Tibial nerve (tissue), 4 donors: Measurements from ENCODE around the gene SFMBT2. TPM values are rescaled to one million over a fixed set of nuclear protein-coding genes. Genes with fewer than 3 reads are reported as not detected.
A peak's percentile ranks its signal among the peaks of the same experiment; 100 is the strongest.

Experiments used
- DNase-seq, 2 donors: peaks; one replicate each; pipeline ENCODE4 v3.0.0-alpha.2; 2019; ENCODE audit warnings: low spot score in 2 of 2
- H3K27ac ChIP-seq, 4 donors: fragments of 200-600 bp; sonication (generic) in 3 of 4; one replicate each; pipeline ENCODE4 v1.5.1; 2017 to 2019; ENCODE audit warnings: mild to moderate bottlenecking in 1 of 4
- H3K27me3 ChIP-seq, 2 donors: fragments of 200-600 bp; sonication (generic) in 1 of 2; one replicate each; pipeline versions ENCODE4 v1.5.1 to v1.6.0; 2017 to 2019
- H3K36me3 ChIP-seq, 3 donors: fragments of 200-600 bp; sonication (generic); one replicate each; pipeline ENCODE4 v1.5.1; 2018 to 2019
- H3K4me1 ChIP-seq, 4 donors: fragments of 200-600 bp; sonication (generic) in 3 of 4; one replicate each; pipeline ENCODE4 v1.5.1; 2017 to 2019
- H3K4me3 ChIP-seq, 4 donors: fragments of 200-600 bp; sonication (generic) in 3 of 4; one replicate each; pipeline ENCODE4 v1.5.1; 2017 to 2019; ENCODE audit warnings: mild to moderate bottlenecking in 1 of 4, moderate library complexity in 1 of 4
- H3K9me3 ChIP-seq, 4 donors: fragments of 200-600 bp; sonication (generic) in 3 of 4; one replicate each; pipeline ENCODE4 v1.5.1; 2017 to 2019
- EP300 ChIP-seq, 2 donors: sonication (generic); formaldehyde crosslinking; IDR thresholded peaks; one replicate each; pipeline ENCODE4 v1.6.1; 2017; ENCODE audit warnings: antibody characterized with exemption in 2 of 2, mild to moderate bottlenecking in 1 of 2
- POLR2A ChIP-seq, 2 donors: fragments of 450-650 bp; IDR thresholded peaks; one replicate each; pipeline ENCODE4 v1.6.1; 2017; ENCODE audit warnings: antibody characterized with exemption in 2 of 2, mild to moderate bottlenecking in 2 of 2, moderate library complexity in 2 of 2
- WGBS, 2 donors: methylation state at CpG; one replicate each; pipeline ENCODE4 v1.1.5; 2018; 5-methylcytosine and 5-hydroxymethylcytosine counted together
- total RNA-seq, 4 donors: library from RNA; depleted of rRNA; stranded (reverse); fragments of >200 nt; gene quantifications; one replicate each; pipeline ENCODE4 v1.1.0, GENCODE V29; 2016
- TF ChIP-seq, protein P1 (sequence below), 5 experiments: fragments of 200-600 bp in 3 of 5; fragments of 450-650 bp in 2 of 5; sonication (generic) in 3 of 5; IDR thresholded peaks; one replicate each; pipeline ENCODE4 v1.5.1; 2016 to 2019; ENCODE audit warnings: antibody characterized with exemption in 5 of 5, mild to moderate bottlenecking in 3 of 5, moderate library complexity in 2 of 5

Gene SFMBT2
- total RNA-seq, 4 donors from 2014 or later = 10.2 to 24.0 (median 15.4) TPM

- 17 to 24% methylated on average over 3 to 21 of the region's 32 CpGs for WGBS, 2 donors
- no peaks in the 10 kb centered on the region for H3K9me3 ChIP-seq
- H3K4me3 ChIP-seq = peak overlapping the region; percentile 23 to 82 (median 60)
- H3K27me3 ChIP-seq = peaks cover 0 to 21% of the 10 kb centered on the region in 2 donors
- peak overlapping the region in 1 of 4 donors; percentile 87 for H3K27ac ChIP-seq
- DNase-seq = no peak
- H3K4me1 ChIP-seq = peaks cover 0 to 36% (median 16%) of the 10 kb centered on the region in 4 donors
- TF ChIP-seq POLR2A (IDR thresholded peaks at IDR 0.05) (no peak), EP300 (IDR thresholded peaks at IDR 0.05) (no peak)
- TF ChIP-seq, protein P1, sequence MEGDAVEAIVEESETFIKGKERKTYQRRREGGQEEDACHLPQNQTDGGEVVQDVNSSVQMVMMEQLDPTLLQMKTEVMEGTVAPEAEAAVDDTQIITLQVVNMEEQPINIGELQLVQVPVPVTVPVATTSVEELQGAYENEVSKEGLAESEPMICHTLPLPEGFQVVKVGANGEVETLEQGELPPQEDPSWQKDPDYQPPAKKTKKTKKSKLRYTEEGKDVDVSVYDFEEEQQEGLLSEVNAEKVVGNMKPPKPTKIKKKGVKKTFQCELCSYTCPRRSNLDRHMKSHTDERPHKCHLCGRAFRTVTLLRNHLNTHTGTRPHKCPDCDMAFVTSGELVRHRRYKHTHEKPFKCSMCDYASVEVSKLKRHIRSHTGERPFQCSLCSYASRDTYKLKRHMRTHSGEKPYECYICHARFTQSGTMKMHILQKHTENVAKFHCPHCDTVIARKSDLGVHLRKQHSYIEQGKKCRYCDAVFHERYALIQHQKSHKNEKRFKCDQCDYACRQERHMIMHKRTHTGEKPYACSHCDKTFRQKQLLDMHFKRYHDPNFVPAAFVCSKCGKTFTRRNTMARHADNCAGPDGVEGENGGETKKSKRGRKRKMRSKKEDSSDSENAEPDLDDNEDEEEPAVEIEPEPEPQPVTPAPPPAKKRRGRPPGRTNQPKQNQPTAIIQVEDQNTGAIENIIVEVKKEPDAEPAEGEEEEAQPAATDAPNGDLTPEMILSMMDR (IDR thresholded peaks at IDR 0.05) = no peak
- no peaks in the 10 kb centered on the region for H3K36me3 ChIP-seq
Observed at GRCh38 chr10:7412928-7413282, 2.1 kb upstream of the SFMBT2 start.

GRCh38 chr10:7412237-7412927, 1.5 kb upstream of the SFMBT2 start:
- Histone ChIP-seq H3K4me3 (peak overlapping the region; percentile 23 to 82 (median 60)), H3K4me1 (peaks cover 0 to 41% (median 16%) of the 10 kb centered on the region in 4 donors), H3K9me3 (no peaks in the 10 kb centered on the region), H3K36me3 (no peaks in the 10 kb centered on the region), H3K27ac (peak overlapping the region in 2 of 4 donors; percentile 11 to 87), H3K27me3 (peaks cover 0 to 21% of the 10 kb centered on the region in 2 donors)
- 2 to 3% methylated on average over 12 to 47 of the region's 51 CpGs for WGBS, 2 donors
- DNase-seq = no peak
- TF ChIP-seq, protein P1 (IDR thresholded peaks at IDR 0.05) = no peak
- TF ChIP-seq POLR2A (IDR thresholded peaks at IDR 0.05) = peak in 1 of 2 donors; percentile 12

- H3K4me1 ChIP-seq = peaks cover 0 to 48% (median 16%) of the 10 kb centered on the region in 4 donors
- DNase-seq = no peak
- no peaks in the 10 kb centered on the region for H3K36me3 ChIP-seq
- H3K27ac ChIP-seq = peak overlapping the region in 3 of 4 donors; percentile 74 to 87 (median 77)
- H3K27me3 ChIP-seq = peaks cover 0 to 21% of the 10 kb centered on the region in 2 donors
- peak overlapping the region; percentile 53 to 82 (median 72) for H3K4me3 ChIP-seq
- 3 to 8% methylated on average over 17 to 18 of the region's 38 CpGs for WGBS, 2 donors
- TF ChIP-seq EP300 (IDR thresholded peaks at IDR 0.05) = no peak
- TF ChIP-seq, protein P1 (IDR thresholded peaks at IDR 0.05) = no peak
- TF ChIP-seq POLR2A (IDR thresholded peaks at IDR 0.05) = no peak
- H3K9me3 ChIP-seq = no peaks in the 10 kb centered on the region
Observed at GRCh38 chr10:7411671-7412128, 866 bp upstream of the SFMBT2 start.

DNA sequence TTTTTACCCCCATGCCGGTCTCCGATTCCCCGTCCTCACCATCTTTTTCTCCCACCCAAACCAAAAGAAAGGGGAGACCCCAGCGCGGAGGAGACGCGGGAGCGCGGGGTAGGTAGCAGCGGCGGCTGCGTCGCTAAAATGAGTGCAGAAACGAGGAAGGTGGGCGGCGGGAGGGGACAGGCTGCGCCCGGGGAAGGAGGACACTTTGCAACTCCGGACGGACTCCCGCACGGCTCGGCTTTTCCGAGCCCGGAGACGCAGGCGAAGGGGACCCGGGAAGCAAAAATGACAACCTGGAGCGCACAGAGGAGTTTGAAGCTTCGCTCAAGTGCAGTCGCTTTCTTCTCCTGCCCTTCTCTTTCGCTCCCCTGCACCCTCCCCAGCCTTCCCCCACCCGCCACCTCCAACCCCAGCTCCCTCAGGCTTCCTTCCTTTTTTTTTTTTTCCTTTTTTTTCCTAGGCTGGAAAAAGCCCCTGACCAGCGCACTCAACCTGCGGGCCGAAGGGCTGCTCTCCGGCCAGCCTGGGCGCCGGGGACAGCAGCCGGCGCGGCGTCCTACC, 453 bp downstream of the SFMBT2 start:
- Histone ChIP-seq H3K4me3 (peak overlapping the region; percentile 53 to 82 (median 72)), H3K36me3 (no peaks in the 10 kb centered on the region), H3K4me1 (peaks cover 0 to 52% (median 16%) of the 10 kb centered on the region in 4 donors), H3K9me3 (no peaks in the 10 kb centered on the region), H3K27me3 (peaks cover 0 to 21% of the 10 kb centered on the region in 2 donors), H3K27ac (peak overlapping the region; percentile 33 to 87 (median 76))
- no peak for DNase-seq
- TF ChIP-seq EP300 (IDR thresholded peaks at IDR 0.05) = no peak
- no peak for TF ChIP-seq POLR2A (IDR thresholded peaks at IDR 0.05)
- TF ChIP-seq, protein P1 (IDR thresholded peaks at IDR 0.05) = no peak
- WGBS, 2 donors = 0% methylated on average over 43 of the region's 43 CpGs

GRCh38 chr10:7409732-7410168, 1.1 kb downstream of the SFMBT2 start:
- Histone ChIP-seq H3K27me3 (peaks cover 0 to 21% of the 10 kb centered on the region in 2 donors), H3K36me3 (no peaks in the 10 kb centered on the region), H3K9me3 (no peaks in the 10 kb centered on the region), H3K4me3 (peak overlapping the region; percentile 53 to 82 (median 72)), H3K4me1 (peaks cover 0 to 54% (median 16%) of the 10 kb centered on the region in 4 donors), H3K27ac (peak overlapping the region; percentile 33 to 87 (median 76))
- WGBS, 2 donors = 0 to 1% methylated on average over 15 of the region's 15 CpGs
- TF ChIP-seq EP300 (IDR thresholded peaks at IDR 0.05) (no peak), POLR2A (IDR thresholded peaks at IDR 0.05) (no peak)
- TF ChIP-seq, protein P1 (IDR thresholded peaks at IDR 0.05) = no peak
- no peak for DNase-seq
